AG08395 (cell line): ENCODE data around the gene AKAP5.

Source experiments
- DNase-seq: peaks from one replicate; pipeline ENCODE4 v3.0.0; 2012; ENCODE audit warnings: mixed read lengths, low spot score

The AKAP5 gene, protein sequence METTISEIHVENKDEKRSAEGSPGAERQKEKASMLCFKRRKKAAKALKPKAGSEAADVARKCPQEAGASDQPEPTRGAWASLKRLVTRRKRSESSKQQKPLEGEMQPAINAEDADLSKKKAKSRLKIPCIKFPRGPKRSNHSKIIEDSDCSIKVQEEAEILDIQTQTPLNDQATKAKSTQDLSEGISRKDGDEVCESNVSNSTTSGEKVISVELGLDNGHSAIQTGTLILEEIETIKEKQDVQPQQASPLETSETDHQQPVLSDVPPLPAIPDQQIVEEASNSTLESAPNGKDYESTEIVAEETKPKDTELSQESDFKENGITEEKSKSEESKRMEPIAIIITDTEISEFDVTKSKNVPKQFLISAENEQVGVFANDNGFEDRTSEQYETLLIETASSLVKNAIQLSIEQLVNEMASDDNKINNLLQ

DNA sequence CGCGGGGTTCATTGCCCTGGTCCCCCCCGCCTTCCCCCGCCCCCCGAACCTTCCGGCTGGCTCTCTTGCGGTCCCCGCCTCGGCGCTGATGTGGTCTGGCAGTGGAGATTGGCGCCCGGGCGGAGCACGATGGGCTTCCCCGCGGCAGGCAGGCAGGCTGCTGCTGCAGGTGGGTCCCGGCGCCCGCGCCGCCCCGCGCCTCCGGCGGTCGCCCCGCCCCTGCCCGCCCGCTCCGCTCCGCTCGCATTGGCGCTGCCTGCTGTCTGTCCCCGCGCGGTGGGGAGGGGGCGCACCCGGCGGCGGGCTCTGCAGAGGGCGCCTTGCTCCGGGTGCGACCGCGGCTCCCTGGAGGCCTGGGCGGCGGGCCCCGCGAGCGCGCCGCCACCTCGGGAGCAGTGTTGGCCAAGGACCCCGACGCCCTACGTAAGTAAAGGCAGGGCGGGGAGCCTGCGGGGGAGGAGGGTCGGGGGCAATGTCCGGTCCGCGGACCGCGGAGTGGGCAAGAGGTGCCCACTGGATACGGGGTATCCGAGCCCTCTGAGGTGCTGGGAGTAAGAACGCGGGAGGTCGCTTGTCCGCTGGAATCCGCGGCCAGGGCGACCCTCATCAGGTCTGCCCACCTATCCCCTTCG is at the start of gene AKAP5:
AKAP5 (plus strand) TSS at position 309 of the 632 bp plus-strand sequence. CDS start 2,896 bp downstream, outside the sequence.
- peak; percentile 50 for DNase-seq

DNA sequence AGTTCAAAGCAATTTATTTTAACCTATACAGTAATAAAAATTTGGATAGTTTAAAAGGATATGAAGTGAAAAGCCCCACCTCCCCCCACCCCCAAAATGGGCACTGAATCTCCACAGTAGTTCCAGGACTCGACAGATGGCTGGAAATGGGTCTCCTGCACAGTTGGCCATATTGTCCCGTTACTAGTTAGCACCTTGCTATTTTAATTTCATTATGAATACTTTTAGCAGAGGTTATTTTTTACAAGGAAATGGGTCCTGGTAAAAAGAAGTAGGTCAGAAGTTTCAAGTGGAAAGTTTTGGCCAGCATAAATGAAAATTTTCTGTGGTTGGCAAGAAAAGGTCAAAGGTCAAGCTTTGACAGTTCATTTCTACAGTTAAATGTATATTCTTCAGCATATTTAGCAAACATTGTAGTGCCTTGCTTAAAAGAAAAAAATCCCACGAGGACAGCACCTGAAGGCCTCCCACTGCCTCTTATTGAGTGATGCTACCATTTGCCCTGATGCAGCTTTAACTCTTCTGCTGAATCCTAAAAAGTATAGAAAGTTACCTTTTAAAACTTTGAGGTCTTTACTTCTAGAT is 48.9 kb upstream of the AKAP5 start:
- no peak for DNase-seq

DNA sequence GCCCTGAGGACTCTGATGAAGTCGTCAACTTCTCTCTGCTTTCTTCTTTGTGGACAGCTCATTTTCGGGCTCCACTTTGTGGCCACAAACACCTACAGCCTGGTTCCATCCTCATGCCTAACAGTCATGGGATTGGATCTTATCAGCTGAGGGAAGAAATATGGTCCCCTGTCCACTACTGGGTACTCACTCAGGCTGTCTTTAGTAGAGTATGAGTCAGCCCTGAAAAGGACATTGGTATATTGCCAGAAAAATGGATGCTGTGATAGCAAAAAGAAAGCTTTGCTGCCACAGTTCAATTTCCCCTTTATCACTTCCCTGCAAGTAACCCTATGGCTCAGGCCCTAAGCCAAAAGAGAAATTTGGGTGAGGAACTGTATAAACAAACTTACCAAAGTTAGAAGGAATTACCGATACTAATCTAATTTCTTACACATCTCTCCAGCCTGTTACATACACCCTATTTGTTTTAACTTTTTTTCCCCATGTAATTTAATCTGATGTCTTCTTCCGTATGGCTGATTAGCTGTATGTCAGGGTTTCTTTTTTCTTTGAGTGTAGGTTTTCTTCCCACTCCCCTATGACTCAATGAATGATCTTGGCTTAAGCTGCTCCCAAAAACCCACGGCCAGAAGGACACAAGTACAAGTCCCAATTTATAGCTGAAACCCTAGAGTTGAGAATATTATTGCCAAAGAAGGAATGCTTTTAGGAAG is 48.1 kb upstream of the AKAP5 start:
- DNase-seq: peak; percentile 6

DNA sequence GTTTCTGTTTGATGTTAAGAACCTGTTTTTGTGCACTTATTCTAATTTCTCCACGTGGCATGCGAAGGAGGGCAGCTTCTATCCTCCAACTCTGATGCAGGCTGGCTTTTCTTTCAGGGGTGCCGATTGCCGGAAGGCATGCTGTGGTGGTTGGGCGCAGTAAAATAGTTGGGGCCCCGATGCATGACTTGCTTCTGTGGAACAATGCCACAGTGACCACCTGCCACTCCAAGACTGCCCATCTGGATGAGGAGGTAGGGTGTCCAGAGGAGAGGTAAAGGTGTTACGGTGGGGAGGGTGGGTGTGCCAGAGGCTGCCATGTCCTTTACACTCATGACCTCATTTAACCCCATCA is 47.6 kb upstream of the AKAP5 start:
- DNase-seq: no peak

DNA sequence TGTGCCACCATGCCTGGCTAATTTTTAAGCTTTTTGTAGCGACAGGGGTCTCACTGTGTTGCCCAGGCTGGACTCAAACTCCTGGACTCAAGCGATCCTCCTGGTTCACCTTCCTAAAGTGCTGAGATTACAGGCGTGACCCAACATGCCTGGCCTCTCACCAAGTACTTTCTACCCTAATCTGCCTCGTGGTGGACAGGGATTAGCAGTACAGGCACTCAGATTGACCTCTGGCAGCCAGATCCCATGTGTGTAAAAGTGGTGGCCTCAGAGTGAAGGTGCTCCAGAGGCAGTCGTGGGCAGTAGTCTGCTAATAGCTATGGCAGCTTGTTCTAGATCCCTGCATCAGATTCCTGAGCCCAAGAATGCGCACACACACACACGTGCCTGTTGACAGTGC is 46.3 kb upstream of the AKAP5 start:
- no peak for DNase-seq

DNA sequence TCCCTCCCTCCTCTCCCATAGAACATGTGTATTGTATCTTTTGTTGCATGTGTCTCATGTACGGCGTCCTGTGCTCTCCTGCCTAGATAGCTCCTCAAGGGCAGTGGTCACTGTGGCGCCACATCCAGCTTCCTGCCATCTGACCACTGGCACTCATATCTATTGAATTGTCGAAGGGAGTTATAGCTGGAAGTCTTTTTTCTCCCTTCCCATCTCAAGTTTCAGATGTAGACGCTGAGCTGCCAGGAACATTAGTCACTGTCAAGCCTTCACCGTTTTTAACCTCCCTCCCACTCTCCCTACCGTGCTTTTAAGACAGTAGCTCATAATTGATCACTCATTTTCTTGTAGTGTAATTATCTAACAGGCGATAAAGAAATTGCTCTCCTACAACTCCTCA is 44.1 kb upstream of the AKAP5 start:
- peak; percentile 22 for DNase-seq

DNA sequence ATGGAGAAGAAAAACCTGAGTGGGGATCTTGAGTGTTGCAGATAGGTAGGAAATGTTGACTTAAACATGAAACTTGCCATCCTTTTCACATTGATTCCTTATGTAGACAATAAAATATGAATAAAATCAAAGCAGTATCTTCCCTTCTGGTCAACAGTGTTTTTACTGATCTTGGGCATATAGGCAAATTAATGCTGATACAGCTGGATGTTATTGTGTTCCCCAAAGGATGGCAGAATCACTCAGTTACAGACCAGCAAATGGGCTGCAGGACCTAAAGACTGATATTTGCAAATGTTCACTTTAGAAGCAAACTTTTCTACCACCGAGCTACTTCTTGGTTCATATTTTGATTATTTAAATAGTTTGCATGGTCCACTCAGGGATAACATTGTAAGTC is 43.3 kb upstream of the AKAP5 start:
- DNase-seq: no peak

DNA sequence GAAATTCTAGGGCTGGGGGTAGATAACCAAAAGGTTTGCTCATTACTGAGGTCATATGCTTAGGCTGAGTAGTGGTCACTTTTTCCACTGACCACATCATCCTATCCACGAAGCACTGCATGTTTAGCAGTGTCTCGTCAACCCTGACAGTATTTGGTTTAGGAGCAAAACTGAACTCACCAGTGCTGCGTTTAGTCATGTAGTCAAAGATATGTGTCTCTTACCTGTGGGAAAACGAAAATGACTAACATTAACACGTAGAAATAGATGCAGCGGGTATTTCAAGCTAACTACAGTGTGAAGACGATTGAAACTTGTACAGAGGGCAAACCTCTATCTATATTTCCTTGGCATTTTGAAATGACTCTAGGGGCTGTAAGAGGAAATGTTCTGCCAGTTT is 42.5 kb upstream of the AKAP5 start:
- DNase-seq: no peak

DNA sequence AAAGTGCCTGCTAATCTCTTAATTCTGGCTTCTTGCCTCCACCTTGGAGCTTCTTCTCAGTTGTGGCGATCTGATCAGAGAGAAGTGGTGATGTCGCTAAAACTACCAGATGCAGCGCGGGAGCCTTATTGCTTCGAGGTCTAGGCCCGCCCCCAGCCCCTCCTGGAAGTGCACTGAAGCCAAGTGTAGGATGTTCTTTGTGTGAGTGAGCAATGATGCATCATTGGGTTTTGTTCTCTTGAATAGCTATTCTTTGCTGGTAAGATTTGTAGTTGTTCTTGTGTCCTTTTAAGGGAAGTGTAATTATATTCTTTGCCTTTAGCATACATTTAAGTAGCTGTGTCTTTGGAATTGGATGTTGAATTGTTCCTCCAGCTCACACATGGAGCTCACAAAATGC is 41.3 kb upstream of the AKAP5 start:
- DNase-seq: peak; percentile 9

DNA sequence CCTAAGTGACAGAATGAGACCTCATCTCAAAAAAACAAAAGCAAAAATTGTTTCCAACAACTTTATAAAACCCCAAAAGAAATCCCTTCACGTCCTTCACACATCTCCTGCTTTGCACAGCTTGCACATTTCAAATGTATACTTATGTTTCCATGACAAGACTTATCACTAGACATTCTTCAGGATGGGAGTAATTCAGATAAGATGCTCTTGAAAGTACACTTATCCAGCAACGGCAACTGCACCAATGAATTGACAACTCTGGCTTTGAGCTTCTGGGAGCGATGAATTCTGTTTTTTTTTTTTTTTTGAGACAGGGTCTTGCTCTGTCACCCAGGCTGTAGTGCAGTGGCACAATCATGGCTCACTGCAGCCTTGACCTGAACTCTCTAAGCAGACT is 30.8 kb upstream of the AKAP5 start:
- no peak for DNase-seq

DNA sequence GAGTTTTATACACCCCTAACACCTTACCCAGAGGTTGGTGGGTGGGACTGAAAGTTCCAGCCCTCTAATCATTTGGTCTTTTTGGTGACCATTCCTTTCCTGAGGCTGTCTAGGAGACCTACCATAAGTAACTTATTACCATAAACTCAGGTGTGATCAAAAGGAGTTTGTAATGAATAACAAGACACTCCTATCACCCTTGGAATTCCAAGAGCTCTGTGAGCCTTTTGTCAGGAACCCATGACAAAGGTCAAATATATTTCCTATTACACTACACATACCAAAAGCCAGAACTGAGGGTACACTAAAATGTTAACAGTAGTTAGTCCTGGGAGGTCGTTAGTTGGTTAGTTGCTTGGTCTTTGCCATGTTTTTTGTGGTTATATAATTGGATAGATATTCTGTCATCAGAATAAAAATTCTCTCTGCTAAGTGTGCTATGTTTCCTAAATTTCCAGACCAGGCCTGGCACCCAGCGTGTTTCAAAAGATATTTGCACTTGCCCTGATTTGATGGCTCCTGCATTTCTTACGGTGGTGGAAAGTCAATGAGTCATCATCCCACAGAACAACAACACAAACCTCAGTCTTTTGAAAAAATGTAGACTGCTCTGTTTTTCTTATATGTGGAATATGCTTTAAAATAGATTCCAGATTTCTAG is 27.0 kb upstream of the AKAP5 start:
- DNase-seq: peak; percentile 89

DNA sequence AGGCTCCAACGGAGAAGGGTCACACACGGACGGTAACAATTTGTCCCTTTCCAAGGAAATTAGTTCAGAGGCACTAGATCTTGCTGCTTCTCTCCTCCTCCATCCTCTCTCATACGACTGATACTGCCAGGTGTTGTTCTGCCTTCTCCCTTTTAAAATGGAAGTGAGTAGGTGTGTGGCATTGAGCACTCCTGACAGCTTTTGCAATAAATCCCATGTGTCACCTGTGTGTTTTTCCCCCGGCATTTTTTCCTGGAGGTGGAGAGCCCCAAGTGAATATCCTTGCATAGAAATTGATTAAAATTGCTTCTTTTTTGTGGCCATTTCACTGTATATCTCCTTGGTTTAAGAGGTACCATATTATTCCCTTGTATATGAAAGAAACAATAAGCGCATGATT is 26.2 kb upstream of the AKAP5 start:
- no peak for DNase-seq

DNA sequence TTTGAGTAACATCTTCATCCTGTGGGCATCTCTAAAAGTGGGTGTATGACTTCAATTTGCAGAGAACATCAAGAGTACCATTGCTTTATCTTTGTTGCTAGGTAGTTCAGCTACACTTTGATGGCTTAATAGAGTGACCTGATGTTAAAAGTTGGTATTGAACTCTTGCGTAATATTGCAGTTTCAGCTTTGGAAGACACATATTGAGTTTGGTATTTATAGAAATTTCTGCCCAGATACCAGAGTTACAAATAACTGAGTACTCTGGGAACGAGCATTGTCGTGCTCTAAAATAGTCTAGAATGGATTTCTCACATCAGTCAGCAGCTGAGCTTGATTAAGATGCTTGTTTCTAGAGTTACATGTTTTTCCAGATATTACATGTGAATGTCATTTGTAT is 24.8 kb upstream of the AKAP5 start:
- DNase-seq: peak; percentile 17

DNA sequence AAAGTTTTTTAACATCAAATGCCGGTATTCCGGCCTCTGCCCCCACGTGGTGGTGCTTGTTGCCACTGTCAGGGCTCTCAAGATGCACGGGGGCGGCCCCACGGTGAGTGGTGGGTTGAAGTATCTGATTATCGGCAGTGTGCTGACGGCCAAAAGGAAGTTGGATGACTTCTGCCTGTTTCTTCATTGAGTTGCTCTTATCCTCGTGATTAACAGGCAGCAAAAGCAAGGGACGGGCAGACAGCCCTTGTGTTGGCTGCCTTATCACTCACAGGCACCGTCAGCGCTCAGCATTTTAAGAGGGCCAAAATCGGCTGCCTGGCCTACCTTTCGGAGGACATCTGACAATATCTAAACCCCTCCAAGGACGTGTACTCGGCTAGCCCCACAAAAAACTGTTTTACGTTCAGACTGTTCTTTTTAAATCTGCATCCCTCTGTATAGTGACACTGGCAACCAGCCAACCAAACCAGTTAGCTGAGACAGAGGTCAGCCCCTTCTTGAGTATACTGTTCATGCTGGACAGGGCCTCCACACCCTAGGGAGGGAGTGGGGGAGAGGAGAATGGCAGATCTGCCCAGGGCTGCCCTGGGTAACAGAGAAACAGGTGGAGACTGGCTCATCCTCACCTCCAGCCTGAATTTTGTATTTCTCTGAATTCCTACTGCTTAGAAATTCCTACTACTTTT is 22.9 kb upstream of the AKAP5 start:
- DNase-seq: no peak

DNA sequence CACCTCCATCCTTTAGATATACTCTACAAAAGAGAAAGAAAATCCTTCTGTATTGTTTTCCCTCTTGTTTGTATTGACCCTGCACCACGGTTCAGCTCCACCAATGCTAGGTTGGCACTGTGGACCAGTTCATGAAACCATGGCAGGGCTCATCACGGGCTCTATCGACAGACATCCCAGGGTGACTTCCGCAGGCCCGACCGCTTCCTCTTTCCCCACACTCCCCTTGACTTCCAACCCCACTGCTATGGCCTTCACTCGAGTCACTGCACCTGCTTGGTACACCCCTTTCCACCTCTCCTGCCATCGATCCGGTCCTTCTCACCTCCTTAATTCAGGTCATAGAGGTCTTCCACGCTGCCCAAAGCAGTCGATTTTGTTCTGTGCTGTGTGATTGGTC is 21.2 kb upstream of the AKAP5 start:
- DNase-seq: no peak

DNA sequence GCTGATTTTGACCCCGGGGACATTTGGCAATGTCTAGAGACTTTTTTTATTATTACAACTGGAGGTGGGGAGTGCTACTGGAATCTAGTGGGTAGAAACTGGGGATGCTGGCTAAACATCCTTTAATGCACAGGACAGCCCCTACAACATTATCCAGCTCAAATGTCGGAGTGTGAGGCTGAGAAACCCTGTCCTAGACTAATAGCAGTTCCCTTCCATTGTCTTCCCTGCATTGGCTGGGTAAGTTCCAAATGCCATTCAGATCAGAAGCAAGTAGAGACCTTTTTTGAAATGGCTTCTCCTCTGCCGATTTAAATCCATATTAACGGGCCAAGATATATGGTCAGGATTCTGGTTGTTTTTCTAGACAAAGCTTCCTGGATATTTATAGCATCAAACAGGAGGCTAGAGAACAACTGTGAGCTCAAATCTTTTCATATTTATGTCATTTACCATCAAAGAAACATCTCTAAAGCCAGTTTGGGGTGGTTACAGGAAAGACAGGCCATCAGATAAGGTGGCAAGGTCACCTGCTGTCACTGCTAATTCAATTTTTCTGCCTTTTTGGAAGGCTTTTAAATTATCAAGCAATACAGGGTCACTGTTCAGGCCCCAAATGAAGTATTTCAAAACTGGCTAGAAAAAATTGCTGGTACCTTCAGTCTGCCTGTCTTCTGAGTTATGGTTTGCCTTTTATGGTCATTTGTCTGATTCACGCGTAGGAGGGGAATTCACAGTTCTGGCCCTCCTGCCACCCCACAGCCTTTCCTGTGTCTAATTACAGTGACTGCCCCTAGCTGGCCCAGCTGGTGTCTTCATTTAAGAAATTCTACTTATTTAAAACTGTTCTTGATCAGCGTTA is 20.1 kb upstream of the AKAP5 start:
- DNase-seq: peak; percentile 64

DNA sequence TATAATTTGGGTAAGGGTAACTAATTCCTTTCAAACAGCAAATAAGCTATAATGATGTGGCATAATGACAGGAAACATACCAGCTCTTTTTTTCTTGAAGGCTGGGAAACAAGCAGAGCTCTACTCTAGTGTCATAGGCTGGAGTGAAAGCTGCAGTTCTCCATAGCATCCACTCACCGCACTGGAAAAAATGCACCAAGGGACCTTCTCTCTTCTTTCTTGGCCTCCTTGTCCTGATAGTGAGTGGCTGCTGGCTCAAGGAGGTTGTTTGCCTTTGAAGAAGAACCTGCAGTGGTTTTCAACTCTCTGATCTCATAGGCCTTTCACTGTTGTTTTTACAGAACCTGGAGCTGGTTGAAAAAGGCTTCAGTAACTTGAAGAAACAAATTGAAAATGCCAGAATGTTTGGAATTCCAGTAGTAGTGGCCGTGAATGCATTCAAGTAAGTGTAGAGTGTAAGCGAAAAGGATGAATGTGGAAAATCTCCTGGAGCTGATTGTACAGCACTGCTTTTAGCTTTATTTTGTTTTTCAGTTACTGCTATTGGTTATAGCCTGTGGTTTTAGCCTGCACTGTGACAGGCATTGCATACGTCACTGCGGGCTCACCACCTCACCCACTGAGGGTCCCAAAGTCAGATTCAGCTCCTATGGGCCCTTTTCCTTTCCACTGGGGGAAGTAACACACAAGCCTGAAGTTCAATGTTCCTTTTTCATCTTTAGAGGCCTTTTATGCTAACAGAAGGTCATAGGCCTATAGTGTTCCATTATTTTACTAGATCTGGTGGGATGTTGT is 17.2 kb upstream of the AKAP5 start:
- DNase-seq: no peak

DNA sequence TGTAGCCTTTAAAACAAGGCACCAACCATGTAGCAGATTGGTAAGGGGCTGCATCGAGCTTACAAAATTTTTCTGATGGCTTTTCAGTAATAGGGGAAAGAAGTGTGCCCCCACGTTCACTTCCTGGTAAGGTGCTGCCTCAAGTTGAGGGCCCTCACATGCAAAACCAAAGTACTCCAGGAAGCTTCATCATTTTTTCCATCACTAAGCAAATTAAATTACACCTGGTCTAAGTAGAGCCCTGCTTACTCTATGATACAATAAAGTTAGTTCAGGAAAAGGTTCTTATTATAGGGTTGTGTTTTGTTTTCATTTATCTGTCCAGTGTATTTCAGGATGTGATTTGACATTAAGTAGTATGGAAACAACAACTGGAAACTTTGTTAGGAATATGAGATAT is 15.0 kb upstream of the AKAP5 start:
- DNase-seq: no peak

DNA sequence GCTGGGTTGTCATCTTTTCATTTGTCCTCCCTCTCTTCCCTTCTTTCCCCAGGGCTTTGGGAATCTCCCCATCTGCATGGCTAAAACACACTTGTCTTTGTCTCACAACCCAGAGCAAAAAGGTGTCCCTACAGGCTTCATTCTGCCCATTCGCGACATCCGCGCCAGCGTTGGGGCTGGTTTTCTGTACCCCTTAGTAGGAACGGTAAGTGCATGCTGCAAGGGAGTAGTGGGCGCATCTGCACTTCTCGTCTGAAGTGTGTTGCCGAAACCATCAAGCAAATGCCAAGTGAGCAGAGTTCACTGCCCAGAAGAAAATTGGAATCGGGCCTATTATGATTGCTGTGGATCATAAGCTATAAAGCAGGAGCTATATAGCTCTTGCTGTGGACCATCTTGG is 10.6 kb upstream of the AKAP5 start:
- DNase-seq: no peak
